GM19240 (cell line): ENCODE data around the gene LPP.

Experiments used
- DNase-seq: peaks from one replicate; pipeline ENCODE4 v3.0.0; 2011; ENCODE audit warnings: low spot score; ENCODE audit not compliant: insufficient read length

The LPP gene

GRCh38 chr3:188196232-188196990 lies 42.5 kb downstream of the LPP start:
- no peak for DNase-seq

- DNase-seq = no peak
Observed at GRCh38 chr3:188197388-188197847, 43.5 kb downstream of the LPP start.

- no peak for DNase-seq
Observed at GRCh38 chr3:188198001-188198400, 44.0 kb downstream of the LPP start.

- no peak for DNase-seq
Observed at GRCh38 chr3:188198760-188199327, 44.9 kb downstream of the LPP start.

GRCh38 chr3:188199386-188199785 lies 45.4 kb downstream of the LPP start:
- no peak for DNase-seq

GRCh38 chr3:188200481-188200880 lies 46.5 kb downstream of the LPP start:
- no peak for DNase-seq

- DNase-seq = no peak
Observed at GRCh38 chr3:188202358-188203138, 48.6 kb downstream of the LPP start.

GRCh38 chr3:188204526-188204925 lies 50.6 kb downstream of the LPP start:
- no peak for DNase-seq

- DNase-seq = no peak
Observed at GRCh38 chr3:188205992-188206416, 52.0 kb downstream of the LPP start.

GRCh38 chr3:188206787-188207186 lies 52.8 kb downstream of the LPP start:
- DNase-seq = no peak

GRCh38 chr3:188207941-188208515 lies 54.1 kb downstream of the LPP start:
- DNase-seq = no peak

- DNase-seq = no peak
Observed at GRCh38 chr3:188208516-188208981, 54.6 kb downstream of the LPP start.

- DNase-seq = no peak
Observed at GRCh38 chr3:188209034-188209433, 55.1 kb downstream of the LPP start.

- DNase-seq = no peak
Observed at GRCh38 chr3:188209740-188210139, 55.8 kb downstream of the LPP start.

- DNase-seq = no peak
Observed at GRCh38 chr3:188211476-188211875, 57.5 kb downstream of the LPP start.

GRCh38 chr3:188212308-188212969 lies 58.5 kb downstream of the LPP start:
- DNase-seq = no peak

GRCh38 chr3:188214442-188214841 lies 60.5 kb downstream of the LPP start:
- DNase-seq = no peak

GRCh38 chr3:188215129-188215528 lies 61.2 kb downstream of the LPP start:
- no peak for DNase-seq

GRCh38 chr3:188217011-188217463 lies 63.1 kb downstream of the LPP start:
- DNase-seq = no peak

- no peak for DNase-seq
Observed at GRCh38 chr3:188217726-188218125, 63.8 kb downstream of the LPP start.

- no peak for DNase-seq
Observed at GRCh38 chr3:188218603-188219002, 64.6 kb downstream of the LPP start.
